Ovary (tissue), 3 donors: ENCODE measurements around the gene KDM2B.

Source experiments
- CTCF ChIP-seq, 3 donors: fragments of 450-650 bp in 2 of 3; fragments of 200-600 bp in 1 of 3; IDR thresholded peaks; one replicate each; pipeline versions ENCODE4 v1.5.1 to v1.8.0; 2016 to 2022; ENCODE audit warnings: antibody characterized with exemption in 3 of 3, mild to moderate bottlenecking in 1 of 3
- EP300 ChIP-seq: sonication (generic); formaldehyde crosslinking; IDR thresholded peaks from one replicate; pipeline ENCODE4 v1.6.1; 2017; ENCODE audit warnings: antibody characterized with exemption
- donor health status: DM: no; HTN: no; CAD: no.

GRCh38 chr12:121518656-121519055 lies 62.2 kb downstream of the KDM2B start:
- TF ChIP-seq CTCF (IDR thresholded peaks at IDR 0.05) (no peak), EP300 (no peak)
